Fibroblast of skin of abdomen (primary cell): ENCODE measurements around the gene ADARB2.
"Not testable (repeated sequence)": the region's sequence is repeated elsewhere in the genome, so short reads cannot be mapped to it uniquely, and the experiment has no call there.

ENCODE experiments used
- DNase-seq: peaks from one replicate; pipeline ENCODE4 v3.0.0-alpha.2; 2013

ADARB2 gene

DNA sequence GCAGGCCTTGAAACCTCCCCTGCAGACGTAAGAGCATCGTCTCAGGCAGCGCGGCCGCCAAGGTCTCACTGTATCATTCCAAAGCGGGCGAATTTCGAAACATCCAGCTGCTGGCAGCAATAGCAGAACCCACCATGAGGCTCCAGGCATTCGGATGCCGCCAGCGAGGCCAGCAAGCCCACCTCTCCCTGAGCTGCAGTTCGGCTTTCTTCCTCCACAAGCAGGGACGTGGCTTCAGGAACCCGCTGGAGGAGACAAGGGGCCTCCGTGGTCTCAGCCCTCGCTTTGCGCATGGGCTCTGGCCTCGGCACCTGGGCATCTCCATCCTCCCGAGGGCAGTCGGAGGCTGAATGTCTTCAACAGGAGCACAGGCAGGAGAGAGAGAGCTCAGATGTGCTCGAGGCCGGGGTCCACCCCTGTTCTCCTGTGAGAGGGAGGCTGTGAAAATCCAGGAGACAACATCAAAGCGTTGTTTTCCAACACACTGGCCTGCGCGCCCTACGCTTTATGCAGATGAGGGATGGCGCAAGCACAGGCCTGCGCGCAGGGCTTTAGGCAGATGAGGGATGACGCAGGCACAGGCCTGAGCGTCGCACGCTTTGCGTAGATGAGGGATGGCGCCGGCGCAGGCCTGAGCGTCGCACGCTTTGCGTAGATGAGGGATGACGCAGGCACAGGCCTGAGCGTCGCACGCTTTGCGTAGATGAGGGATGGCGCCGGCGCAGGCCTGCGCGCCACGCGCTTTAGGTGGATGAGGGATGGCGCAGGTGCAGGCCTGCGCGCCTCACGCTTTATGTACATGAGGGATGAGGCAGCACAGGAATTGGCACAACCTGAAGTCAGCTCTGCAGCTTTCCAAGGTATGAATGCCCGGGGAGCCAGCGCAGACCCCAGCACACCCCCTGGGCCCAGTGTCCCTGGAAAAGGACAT, 577.9 kb downstream of the ADARB2 start:
- no peak for DNase-seq

DNA sequence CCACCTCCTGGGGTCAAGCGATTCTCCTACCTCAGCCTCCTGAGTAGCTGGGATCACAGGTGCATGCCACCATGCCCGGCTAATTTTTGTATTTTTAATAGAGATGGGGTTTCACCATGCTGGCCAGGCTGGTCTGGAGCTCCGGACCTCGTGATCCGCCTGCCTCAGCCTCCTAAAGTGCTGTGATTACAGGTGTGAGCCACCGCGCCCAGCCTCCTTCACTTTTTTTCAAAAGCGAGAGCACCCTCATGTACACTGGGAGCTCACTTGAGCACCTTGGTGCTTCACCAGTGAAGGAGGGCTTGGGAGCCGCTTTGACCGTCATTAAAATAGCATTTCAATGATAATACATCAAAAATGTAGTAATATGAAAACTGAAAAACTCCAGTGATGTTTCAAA, 578.8 kb downstream of the ADARB2 start:
- DNase-seq = not testable (repeated sequence)

DNA sequence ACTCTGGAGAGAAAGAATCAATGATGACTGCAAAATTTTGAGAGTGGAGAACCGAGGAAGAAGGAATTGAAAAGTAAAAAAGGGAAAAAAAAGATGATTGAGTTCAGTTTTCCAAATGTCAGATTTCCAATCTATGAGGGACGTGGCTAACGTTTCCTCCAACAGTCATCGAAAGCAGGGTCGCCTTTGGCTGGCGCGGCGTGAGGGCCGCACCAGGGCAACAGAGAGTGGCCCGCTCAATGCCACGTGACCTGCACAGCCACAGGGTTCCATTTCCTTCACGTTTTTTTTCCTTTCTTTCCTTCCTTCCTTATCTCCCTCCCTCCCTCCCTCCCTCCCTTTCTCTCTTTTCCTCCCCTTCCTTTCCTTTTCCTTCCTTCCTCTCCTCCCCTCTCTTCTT, 579.3 kb downstream of the ADARB2 start:
- no peak for DNase-seq

DNA sequence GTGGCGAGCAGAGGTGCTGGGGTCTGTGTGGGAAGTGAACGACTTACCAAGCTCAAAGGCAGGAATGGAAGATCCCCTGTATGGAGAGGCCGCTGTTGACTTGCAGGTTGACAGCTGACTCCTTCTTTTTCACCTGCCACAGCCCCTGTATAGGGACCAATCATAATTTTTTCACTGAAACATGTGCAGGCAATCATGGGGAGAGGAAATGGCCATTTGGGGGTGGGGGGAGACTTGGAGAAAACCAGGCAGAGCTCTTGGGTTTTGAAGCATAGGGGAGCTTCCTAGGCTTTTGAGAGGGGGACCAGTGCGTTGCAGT, 579.8 kb downstream of the ADARB2 start:
- DNase-seq = no peak

DNA sequence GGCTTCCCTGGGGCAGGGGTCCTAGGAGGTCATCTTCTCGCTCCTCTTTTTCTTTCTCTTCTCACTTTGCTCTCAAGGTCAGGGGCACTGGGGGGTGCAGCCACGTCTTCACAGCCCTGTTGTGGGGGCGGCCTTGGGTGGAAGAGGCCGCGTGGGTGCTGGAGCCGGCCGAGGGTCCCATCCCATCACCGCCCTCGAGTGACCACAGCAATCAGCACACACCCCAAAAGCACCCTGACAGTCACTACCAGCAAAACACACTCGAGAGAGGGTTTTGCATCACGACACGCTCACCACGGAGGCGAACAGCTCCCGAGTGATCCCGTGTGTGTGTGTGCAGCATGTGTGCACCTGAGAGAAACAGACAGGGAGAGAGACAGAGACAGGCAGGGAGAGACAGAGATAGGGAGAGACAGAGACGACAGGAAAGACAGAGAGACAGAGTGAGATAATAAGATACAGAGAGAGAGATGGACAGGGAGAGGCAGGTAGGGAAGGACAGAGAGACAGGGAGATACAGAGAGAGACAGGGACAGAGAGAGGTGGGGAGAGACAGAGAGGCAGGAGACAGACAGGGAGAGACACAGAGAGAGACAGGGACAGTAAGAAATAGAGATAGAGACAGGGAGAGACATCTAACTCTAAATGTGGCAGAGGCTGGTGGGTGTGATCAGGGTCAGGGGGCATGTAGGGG, 580.3 kb downstream of the ADARB2 start:
- DNase-seq = no peak

DNA sequence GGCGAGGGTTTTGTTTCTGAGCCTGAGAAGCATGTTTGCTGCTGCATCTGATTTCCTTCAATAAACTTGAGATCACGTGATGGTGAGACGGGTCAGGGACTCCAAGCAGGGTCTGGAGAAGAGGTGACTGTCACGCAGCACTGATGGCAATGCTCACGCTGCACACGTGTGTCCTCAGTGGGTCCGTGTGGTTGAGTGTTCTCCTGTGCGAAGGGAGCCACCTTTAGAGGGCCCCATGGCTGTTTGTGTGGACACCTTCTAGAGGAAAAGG, 580.8 kb downstream of the ADARB2 start:
- no peak for DNase-seq

DNA sequence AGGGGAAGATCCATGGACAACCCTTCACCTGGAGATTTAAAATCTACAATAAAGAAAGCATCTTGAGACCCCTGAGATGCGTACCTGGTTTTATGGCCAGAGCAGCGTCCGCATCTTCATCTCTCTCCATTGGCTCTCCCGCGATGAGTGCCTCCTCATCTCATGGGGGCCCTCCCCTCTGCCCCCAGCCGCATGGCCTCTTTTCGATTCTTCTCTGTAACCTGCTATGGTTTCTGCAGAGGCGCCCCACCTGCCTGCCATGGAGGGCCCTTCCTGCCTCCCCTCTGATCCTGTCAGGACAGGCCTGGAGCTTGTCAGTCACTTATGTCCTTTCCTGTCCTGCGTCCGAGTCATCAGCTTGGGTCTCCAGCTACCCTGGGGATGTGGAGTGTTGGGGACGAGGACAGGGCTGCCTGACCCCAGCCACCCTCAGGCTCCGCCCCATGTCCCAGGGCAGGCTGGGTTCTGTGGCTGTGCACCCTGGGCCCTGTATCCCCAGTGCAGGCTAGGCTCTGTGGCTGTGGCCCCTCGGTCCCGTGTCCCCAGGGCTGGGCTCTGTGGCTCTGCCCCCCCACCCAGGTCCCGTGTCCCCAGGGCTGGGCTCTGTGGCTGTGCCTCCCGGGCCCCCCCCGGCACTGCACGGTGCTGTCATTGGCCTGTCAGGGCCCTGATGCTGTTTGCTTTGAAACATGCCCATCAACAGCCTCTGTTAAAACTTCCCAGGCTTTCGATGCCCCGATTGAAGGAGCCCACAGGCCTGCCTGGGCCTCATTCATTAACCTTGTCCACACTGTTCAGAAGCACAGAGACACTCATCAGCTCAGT, 581.3 kb downstream of the ADARB2 start:
- no peak for DNase-seq

DNA sequence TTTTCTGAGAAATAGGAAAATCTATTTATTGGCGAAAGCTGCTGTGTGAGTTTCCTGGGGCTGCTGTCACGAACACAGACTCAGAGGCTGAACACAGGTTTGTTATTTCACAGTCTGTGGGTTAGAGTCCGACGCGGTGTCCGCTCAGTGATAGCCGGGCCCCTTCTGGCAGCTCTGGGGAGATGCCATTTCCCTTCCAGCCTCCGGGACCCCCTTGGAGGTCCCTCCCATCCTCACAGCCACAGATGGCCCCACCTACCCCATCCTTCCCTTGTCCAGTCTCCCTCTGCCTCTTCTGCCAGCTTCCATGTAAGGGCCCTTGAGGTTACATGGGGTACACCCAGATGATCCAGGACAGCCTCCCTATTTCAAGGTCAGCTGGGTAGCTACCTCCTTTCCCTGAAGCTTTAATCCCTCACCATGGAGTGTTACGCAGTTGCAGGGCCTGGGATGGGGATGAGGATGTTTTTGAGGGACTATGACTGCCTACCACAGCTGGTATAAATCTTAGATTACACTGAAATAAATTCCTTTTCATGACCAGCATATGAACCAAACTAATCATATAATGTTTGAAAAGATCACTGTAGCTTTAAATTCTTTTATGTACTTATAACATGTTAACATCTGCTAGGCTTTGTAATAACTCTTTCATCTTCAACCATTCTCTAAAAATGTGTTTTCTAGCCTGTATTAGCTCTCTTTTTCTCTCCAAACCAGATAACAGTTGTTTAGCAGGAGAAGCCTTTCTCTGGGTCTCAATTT, 582.6 kb downstream of the ADARB2 start:
- DNase-seq = no peak

DNA sequence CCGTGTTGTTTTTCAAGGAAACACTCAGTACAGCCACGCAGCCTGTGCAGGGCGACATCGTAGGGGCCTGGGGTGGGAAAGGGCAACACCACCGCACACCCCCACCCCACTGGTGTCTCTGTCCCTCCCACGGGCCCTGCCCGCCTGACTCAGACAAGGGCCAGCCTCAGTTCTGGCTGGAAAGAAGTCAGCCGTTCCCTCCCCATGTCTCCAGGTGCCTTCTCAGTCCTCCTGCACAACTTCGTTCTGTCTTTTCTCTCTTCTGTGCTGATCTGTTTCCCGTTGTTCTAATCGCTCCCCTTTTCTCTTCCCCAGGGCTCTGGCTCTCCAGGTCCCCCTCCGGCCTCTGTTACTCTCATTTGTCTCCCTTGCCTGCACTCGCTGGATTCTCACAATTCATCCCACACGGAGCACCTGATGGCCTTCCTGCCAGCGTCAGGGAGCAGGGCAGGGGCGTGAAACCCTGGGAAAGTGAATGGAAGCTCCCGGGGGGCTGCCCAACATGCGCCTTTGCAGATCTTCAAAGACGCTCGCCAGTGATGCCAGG, 583.4 kb downstream of the ADARB2 start:
- DNase-seq = no peak

DNA sequence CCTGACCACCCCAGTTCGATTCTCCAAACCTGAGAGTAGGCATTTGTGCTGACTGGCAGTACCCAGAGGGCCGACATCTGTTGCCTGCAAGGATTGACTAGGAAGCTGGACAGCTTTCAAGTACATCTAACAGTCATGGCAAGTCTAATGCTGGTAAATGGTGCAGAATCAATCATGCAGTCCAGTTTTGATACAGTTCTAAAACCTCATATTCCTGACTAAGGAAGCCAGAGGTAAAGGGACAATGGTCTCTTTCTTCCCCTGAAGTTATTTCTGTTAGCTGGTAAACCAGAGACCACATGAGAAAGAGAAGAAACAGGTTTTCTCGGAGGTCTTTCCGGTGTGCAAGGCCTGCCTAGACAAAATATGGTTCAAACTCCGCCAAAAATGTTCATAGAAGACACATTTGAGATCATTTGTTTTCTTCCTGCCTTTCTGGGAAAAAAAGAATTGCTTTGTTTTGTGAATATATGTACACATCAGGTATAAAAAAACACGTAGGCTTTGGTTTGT, 584.0 kb downstream of the ADARB2 start:
- no peak for DNase-seq

DNA sequence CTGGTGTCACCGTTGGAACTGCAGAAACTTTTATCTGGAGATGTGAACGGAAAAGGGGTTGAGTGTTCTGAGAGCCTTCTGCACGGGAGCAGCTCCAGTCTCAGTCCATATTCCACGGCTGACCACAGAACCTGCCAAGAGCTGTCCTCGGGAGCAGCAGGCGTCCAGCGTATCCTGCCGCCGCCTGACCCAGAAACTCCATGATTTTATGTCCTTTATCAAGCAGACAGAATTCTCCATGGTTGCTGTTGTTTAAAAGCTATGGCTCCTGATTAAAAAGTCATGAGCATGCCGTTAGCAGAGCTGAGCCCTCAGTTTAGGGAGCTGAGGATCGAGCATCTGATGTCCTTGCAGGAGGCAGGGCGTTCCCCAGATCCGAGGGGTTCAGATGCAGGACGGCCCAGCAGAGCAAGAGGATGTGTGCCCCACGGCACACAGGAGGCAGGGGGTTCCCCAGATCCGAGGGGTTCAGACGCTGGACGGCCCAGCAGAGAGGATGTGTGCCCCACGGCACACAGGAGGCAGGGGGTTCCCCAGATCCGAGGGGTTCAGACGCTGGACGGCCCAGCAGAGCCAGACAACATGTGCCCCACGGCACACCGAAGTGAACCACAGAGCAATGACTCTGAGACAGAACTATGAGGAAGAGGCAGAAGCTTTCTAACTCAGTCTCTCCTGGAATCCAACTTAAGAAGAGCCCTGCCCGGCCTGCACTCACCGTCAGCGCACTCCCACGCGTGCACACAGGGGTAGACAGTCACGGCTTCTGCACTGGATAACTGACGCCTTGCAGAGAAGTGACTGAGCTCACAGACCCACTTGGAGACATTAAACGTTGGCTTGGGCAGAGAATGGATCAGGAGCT, 584.7 kb downstream of the ADARB2 start:
- no peak for DNase-seq

DNA sequence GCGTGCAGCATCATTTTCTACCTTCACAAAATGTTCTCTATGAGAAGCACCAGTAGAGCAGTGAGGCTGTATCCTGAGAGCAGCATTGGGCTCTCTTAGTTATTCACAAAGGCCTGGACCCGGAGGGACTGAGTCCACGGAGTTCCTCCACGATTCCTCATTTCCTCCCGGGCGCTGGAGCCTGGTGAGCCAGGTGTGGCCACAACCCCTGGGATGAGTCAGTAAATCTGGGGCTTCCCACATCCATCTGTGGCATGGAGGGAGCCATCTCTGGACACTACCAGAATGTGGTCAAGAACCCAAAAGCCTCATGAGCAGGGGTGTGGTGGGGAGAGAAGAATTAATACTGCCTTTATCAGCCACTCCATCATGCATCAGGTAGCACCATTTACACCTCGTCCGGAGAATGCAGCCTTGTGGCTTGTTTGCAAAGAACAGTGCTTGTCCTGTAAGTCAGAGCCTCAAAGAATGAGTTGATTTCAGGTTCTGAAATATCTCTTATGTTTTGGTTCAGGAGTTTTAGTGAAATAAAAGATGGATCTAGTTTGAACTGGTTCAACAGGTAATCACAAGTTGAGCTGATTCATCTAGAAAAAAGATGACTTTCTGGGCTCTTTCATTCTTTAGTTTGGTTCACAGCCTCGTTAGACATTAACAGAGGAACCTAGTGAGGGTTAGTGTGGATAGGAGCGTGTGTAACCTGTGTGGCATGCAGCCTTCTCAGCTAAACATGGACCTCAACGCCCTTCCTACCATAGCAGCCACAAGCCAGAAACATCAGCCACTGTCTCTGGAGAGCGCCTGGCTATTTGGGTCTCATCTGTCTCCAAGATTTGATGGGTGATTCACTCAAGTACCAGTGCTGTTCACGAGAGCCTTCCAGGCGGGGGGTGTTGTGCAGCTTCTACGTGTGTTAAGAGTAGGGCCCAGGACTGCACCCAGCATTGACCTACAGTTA, 586.0 kb downstream of the ADARB2 start:
- no peak for DNase-seq

DNA sequence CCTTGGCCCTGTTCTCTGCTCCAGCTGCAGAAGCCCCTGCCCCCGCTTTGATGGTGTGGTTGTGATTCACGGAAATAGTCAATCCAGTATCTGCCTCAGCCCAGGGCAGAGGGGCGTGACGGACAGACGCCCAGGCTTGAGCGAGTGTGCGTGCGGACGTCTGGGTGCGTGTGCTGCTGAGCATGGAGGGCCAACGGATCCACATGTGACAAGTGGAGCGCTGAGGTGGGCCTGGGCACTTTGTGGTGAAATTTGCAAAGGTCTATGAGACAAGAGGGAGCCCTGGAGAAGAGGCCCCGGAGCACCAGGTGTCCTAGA, 586.7 kb downstream of the ADARB2 start:
- no peak for DNase-seq

DNA sequence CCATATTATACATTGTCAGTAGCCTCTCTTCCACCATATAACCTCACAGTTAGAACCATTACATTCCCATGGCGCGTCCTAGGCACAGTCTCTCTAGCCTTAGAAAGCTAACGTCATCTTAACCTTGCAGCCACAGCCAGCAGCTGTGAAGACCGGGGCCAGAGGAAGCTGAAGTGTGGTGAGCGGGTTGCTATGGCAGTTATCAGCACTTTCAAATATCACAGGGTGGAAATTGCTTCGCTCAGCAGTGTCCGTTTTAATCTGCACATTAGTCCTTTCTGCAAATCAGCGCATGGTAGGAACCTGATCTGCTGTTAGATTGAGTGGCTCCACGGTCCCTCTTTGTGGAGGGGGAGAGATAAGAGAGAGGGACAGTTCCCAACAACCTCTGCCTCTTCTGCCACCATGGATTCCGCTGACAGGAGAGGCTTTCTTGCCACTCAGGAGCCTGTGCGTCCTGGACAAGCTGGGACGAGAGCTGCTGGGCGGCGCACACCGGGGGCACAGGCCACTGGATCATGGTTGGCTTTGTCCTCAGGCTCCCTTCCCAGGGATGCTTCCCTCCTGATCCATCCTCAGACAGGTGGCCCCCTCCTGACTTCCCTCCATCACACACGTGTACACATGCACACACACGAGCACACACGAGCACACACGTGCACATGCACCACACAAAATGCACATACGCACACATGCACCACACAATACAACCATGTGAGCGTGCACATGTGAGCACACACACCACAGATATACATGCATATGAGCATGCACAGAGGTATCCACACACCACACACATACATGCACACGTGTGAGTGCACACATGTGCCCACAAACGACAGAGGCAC, 587.3 kb downstream of the ADARB2 start:
- no peak for DNase-seq

DNA sequence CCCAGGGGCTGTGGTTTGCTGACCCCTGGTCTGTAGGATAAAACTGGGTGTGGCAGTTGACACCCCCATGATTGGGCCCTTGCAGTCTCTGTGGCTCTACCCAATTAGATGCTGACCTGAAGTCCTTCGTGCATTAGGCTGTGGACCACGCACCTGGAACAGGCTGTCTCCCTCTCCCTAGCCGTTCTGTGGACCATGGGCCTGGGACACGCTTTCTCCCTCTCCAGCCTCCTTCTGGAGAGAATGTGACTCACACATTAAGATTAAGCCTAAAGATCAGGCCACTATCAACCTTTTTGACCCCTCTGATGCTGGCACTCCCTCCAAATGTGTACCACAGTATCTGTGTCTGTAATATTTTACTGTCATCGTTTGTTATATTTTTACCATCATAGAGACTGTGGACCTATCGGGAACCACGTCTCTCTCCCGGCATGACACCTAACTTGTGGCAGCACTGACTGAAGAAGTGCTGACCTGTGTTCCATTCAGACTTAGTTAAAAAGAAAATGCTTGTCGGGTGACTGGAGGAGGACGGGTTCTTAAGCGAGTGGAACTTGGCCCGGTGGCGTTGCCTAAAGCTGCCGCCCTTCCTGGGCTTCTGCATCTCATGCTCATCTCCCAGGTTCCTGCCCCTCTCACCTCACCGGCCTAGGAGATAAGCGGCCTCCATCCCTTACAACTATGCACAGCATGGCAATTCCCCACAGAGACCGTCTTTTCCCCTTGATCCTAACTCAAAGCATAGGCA, 588.3 kb downstream of the ADARB2 start:
- DNase-seq = no peak

DNA sequence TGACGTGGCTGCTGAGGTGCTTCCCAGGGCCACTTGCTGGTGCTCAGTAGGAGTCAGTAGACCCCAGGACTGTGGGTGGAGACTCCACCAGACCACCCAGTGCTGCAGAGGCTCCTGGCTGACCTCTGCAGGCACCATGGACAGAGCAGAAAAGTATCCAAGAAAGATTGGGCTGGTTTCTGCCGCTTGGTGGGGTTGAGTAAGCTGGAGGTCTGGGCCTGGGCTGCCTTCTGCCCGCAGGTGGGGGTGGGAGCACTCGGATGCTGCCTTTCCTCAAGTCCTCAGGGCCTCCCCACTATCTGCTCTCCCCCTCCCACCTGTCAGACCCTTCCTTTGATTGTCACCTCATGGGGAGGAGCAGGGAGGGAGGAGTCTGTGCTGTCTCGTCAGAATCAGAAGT, 589.5 kb downstream of the ADARB2 start:
- DNase-seq = no peak

DNA sequence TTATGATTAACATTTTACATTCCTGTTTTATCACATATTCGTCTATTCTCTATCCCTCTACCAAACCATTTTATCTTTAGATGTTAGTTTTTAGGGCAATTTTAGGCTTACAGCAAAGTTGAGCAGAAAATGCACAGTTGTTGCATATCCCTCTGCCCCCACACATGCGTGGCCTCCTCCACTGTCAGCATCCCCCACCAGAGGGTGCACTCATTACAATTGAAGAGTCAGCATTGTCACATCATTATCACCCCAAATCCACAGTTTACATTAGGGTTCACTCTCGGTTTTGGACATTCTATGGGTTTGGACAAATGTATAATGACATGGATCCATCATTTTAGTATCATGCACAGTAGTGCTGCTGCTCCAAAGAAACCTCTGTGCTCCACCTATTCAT, 594.7 kb downstream of the ADARB2 start:
- DNase-seq = no peak

DNA sequence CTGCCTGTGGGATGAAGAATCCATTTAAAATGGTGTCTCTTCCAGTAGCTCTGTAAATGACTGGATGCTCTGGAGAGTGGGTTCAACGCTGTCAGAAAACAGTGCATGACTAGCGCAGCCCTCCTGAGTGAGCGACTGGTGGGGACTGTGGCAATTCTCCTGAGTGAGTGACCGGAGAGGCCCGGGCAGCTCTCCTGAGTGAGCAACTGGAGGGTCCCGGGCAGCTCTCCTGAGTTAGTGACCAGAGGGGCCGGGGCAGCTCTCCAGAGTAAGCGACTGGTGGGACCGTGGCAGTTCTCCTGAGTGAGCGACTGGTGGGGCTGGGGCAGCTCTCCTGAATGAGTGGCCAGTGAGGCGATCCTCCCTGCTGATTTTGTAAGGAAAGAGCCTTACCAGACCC, 595.6 kb downstream of the ADARB2 start:
- no peak for DNase-seq

DNA sequence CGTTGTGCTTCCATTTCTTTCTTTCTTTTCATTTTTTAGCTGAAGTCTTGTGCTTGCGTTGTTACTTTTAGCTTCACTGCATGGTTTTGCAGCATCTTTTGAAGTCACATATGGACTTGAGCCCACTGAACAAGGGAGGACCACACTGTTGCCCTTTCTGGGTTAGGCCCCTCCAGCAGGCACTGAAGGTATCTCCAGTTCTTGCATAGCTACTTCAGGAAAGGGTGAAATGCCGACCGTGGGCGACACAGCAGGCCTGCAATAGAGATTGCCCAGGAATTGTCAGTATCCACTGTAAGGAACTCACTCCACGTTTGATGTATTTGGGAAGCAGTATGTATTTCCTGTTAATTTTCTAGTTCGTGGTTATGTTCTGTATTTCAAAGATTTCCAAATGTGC, 596.1 kb downstream of the ADARB2 start:
- no peak for DNase-seq
